Liver (tissue), 9 donors: ENCODE data around the gene DYNC1LI2. TPM values are rescaled to one million over a fixed set of nuclear protein-coding genes. Genes with fewer than 3 reads are reported as not detected.

Source experiments
- DNase-seq: peaks from one replicate; pipeline ENCODE4 v3.0.0-alpha.2; 2017; ENCODE audit warnings: low spot score
- H3K27ac ChIP-seq, 2 donors: one replicate each; pipeline ENCODE4 v1.7.0; 2013; ENCODE audit warnings: inconsistent platforms in 2 of 2, low read length in 2 of 2, control low read depth in 1 of 2, low read depth in 1 of 2, mild to moderate bottlenecking in 1 of 2
- H3K27me3 ChIP-seq, 4 donors: one replicate each; pipeline versions ENCODE4 v1.6.1 to v1.7.0; 2013; ENCODE audit warnings: low read length in 3 of 4, inconsistent platforms in 1 of 4, mild to moderate bottlenecking in 1 of 4, moderate library complexity in 1 of 4; ENCODE audit not compliant: control insufficient read depth in 4 of 4, insufficient read depth in 4 of 4
- H3K36me3 ChIP-seq, 4 donors: one replicate each; pipeline versions ENCODE4 v1.6.1 to v1.7.0; 2013; ENCODE audit warnings: low read length in 3 of 4, mild to moderate bottlenecking in 3 of 4, low read depth in 1 of 4, moderate library complexity in 1 of 4; ENCODE audit not compliant: control insufficient read depth in 4 of 4, insufficient read depth in 3 of 4
- H3K4me1 ChIP-seq, 4 donors: one replicate each; pipeline versions ENCODE4 v1.6.1 to v1.7.0; 2013; ENCODE audit warnings: low read length in 3 of 4, mild to moderate bottlenecking in 3 of 4, moderate library complexity in 1 of 4; ENCODE audit not compliant: control insufficient read depth in 4 of 4, insufficient read depth in 4 of 4
- H3K4me3 ChIP-seq, 3 donors: one replicate each; pipeline versions ENCODE4 v1.6.1 to v1.7.0; 2013; ENCODE audit warnings: low read length in 3 of 3, control low read depth in 1 of 3, low read depth in 1 of 3, mild to moderate bottlenecking in 1 of 3
- H3K9ac ChIP-seq, 2 donors: one replicate each; pipeline ENCODE4 v1.7.0; 2013; ENCODE audit warnings: low read length in 2 of 2, mild to moderate bottlenecking in 2 of 2, moderate library complexity in 2 of 2, control low read depth in 1 of 2, low read depth in 1 of 2
- H3K9me3 ChIP-seq, 4 donors: one replicate each; pipeline versions ENCODE4 v1.6.1 to v1.7.0; 2013; ENCODE audit warnings: low read length in 3 of 4; ENCODE audit not compliant: control insufficient read depth in 4 of 4
- EGR1 ChIP-seq, 2 donors: IDR thresholded peaks; 2 replicates each; pipeline ENCODE4 v1.6.1; 2016 to 2018; ENCODE audit warnings: antibody characterized with exemption in 2 of 2, low read depth in 2 of 2
- FOXA1 ChIP-seq: IDR thresholded peaks from 2 replicates; pipeline ENCODE4 v1.6.1; 2016; ENCODE audit warnings: antibody characterized with exemption
- FOXA2 ChIP-seq: IDR thresholded peaks from 2 replicates; pipeline ENCODE4 v1.6.1; 2016; ENCODE audit warnings: antibody characterized with exemption
- GABPA ChIP-seq, 2 donors: IDR thresholded peaks in 1 of 2; conservative IDR thresholded peaks in 1 of 2; 2 replicates each; pipeline ENCODE4 v1.6.1; 2016; ENCODE audit warnings: antibody characterized with exemption in 2 of 2, mild to moderate bottlenecking in 1 of 2, moderate library complexity in 1 of 2
- HNF4A ChIP-seq, 2 donors: conservative IDR thresholded peaks; 2 replicates each; pipeline ENCODE4 v1.6.1; 2016; ENCODE audit warnings: antibody characterized with exemption in 2 of 2, mild to moderate bottlenecking in 2 of 2
- HNF4G ChIP-seq: IDR thresholded peaks from 2 replicates; pipeline ENCODE4 v1.6.1; 2016; ENCODE audit warnings: antibody characterized with exemption
- JUND ChIP-seq, 2 donors: IDR thresholded peaks; 2 replicates each; pipeline ENCODE4 v1.6.1; 2016; ENCODE audit warnings: antibody characterized with exemption in 2 of 2
- NR2F2 ChIP-seq: IDR thresholded peaks from 2 replicates; pipeline ENCODE4 v1.6.1; 2016; ENCODE audit warnings: antibody characterized with exemption
- RAD21 ChIP-seq, 2 donors: IDR thresholded peaks; 2 replicates each; pipeline ENCODE4 v1.6.1; 2016; ENCODE audit warnings: antibody characterized with exemption in 2 of 2, mild to moderate bottlenecking in 2 of 2
- REST ChIP-seq: IDR thresholded peaks from 2 replicates; pipeline ENCODE4 v1.6.1; 2016; ENCODE audit warnings: antibody characterized with exemption, mild to moderate bottlenecking
- RXRA ChIP-seq, 2 donors: IDR thresholded peaks; 2 replicates each; pipeline ENCODE4 v1.6.1; 2017 to 2018; ENCODE audit warnings: antibody characterized with exemption in 2 of 2, mild to moderate bottlenecking in 1 of 2
- SP1 ChIP-seq: IDR thresholded peaks from 2 replicates; pipeline ENCODE4 v1.6.1; 2018; ENCODE audit warnings: antibody characterized with exemption, mild to moderate bottlenecking
- TAF1 ChIP-seq: conservative IDR thresholded peaks from 2 replicates; pipeline ENCODE4 v1.6.1; 2016; ENCODE audit warnings: antibody characterized with exemption, mild to moderate bottlenecking
- YY1 ChIP-seq: IDR thresholded peaks from 2 replicates; pipeline ENCODE4 v1.6.1; 2016; ENCODE audit warnings: antibody characterized with exemption, mild to moderate bottlenecking
- ZBTB33 ChIP-seq: IDR thresholded peaks from 2 replicates; pipeline ENCODE4 v1.6.1; 2016; ENCODE audit warnings: antibody characterized with exemption
- polyA plus RNA-seq, 2 donors: library from polyadenylated mRNA; stranded (reverse) in 1 of 2; unstranded in 1 of 2; fragments of 200-250 nt in 1 of 2; fragments of >200 nt in 1 of 2; fragmentation: Nextera tagmentation in 1 of 2; extraction: Ambion mirVana in 1 of 2; gene quantifications; one replicate each; pipeline versions ENCODE4 v1.2.1 to v1.2.3, GENCODE V29; 2013 to 2015
- total RNA-seq, 2 donors: library from RNA; depleted of rRNA; stranded (reverse); fragments of >200 nt; gene quantifications; one replicate each; pipeline ENCODE4 v1.2.3, GENCODE V29; 2014
- TF ChIP-seq, protein P1 (sequence below): IDR thresholded peaks from 2 replicates; pipeline ENCODE4 v1.6.1; 2016; ENCODE audit warnings: antibody characterized with exemption
- TF ChIP-seq, protein P2 (sequence below): fragments of 150-350 bp; IDR thresholded peaks from 2 replicates; pipeline ENCODE4 v1.5.1; 2017; ENCODE audit warnings: improper control_type of control experiment, low read depth, low read length; ENCODE audit not compliant: missing input control
- TF ChIP-seq, protein P3 (sequence below): IDR thresholded peaks from 2 replicates; pipeline ENCODE4 v1.6.1; 2016; ENCODE audit warnings: antibody characterized with exemption
- donor health status: healthy.
- donor health status: healthy.
- donor health status: healthy.
- donor health status: healthy.
- donor health status: healthy.

Gene DYNC1LI2
- total and polyA plus RNA-seq, 4 donors: 14.2 to 106 (median 35.1) TPM

DNA sequence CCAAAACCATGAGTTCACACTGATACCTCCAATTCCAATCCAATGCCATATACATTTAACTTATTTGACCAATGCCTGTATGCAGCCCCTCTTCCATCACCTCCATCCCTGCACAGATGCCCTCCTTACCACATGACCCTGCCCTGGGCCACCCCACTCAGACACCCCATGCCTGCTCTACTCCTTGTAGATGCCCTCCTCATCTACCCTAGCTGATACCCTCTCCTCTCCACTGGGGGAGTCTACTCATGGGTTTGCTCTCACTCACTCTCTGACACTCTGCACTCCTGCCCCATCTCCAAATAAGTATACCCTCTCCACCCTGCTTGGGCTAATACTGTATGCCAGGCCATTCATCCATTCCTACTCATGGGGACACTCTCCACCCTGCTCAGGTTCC is 38.9 kb downstream of the DYNC1LI2 start:
- no peak for DNase-seq
- H3K4me3 ChIP-seq: no peak overlapping the region
- H3K27me3 ChIP-seq: no peaks in the 10 kb centered on the region
- H3K4me1 ChIP-seq: no peaks in the 10 kb centered on the region
- H3K9ac ChIP-seq: no peak overlapping the region
- TF ChIP-seq GABPA (IDR thresholded peaks at IDR 0.05 in 1 of 2, conservative IDR thresholded peaks at IDR 0.05 in 1 of 2) (no peak), RXRA (IDR thresholded peaks at IDR 0.05) (no peak), FOXA2 (no peak), HNF4G (no peak), NR2F2 (no peak)
- H3K36me3 ChIP-seq: no peaks in the 10 kb centered on the region
- no peak overlapping the region for H3K27ac ChIP-seq
- H3K9me3 ChIP-seq: no peaks in the 10 kb centered on the region

DNA sequence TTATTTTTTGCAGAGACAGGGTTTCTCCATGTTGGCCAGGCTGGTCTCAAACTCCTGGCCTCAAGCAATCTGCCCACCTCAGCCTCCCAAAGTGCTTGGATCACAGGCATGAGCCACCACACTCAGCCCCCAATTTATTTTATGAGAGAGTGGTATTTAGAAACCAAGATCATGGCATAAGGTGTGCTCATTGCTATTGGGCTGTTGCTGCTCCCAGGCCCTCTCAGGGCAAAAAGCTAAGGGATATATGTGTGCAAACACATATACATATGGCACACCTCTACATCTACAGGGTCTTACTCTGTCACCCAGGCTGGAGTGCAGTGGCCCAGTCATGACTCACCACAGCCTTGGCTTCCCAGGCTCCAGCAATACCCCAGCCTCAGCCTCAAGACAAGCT is 39.8 kb downstream of the DYNC1LI2 start:
- no peak overlapping the region for H3K4me3 ChIP-seq
- TF ChIP-seq HNF4G (no peak), TAF1 (no peak), HNF4A (conservative IDR thresholded peaks at IDR 0.05) (no peak), YY1 (no peak), RXRA (IDR thresholded peaks at IDR 0.05) (no peak), NR2F2 (no peak), EGR1 (IDR thresholded peaks at IDR 0.05; ENCODE audit: low read depth in 2 of 2) (no peak), SP1 (no peak), ZBTB33 (no peak), REST (no peak), GABPA (IDR thresholded peaks at IDR 0.05 in 1 of 2, conservative IDR thresholded peaks at IDR 0.05 in 1 of 2) (no peak), FOXA1 (no peak), JUND (IDR thresholded peaks at IDR 0.05) (no peak), RAD21 (IDR thresholded peaks at IDR 0.05) (no peak), FOXA2 (no peak)
- TF ChIP-seq, protein P1, sequence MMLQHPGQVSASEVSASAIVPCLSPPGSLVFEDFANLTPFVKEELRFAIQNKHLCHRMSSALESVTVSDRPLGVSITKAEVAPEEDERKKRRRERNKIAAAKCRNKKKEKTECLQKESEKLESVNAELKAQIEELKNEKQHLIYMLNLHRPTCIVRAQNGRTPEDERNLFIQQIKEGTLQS: no peak
- TF ChIP-seq, protein P2, sequence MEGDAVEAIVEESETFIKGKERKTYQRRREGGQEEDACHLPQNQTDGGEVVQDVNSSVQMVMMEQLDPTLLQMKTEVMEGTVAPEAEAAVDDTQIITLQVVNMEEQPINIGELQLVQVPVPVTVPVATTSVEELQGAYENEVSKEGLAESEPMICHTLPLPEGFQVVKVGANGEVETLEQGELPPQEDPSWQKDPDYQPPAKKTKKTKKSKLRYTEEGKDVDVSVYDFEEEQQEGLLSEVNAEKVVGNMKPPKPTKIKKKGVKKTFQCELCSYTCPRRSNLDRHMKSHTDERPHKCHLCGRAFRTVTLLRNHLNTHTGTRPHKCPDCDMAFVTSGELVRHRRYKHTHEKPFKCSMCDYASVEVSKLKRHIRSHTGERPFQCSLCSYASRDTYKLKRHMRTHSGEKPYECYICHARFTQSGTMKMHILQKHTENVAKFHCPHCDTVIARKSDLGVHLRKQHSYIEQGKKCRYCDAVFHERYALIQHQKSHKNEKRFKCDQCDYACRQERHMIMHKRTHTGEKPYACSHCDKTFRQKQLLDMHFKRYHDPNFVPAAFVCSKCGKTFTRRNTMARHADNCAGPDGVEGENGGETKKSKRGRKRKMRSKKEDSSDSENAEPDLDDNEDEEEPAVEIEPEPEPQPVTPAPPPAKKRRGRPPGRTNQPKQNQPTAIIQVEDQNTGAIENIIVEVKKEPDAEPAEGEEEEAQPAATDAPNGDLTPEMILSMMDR: no peak
- TF ChIP-seq, protein P3, sequence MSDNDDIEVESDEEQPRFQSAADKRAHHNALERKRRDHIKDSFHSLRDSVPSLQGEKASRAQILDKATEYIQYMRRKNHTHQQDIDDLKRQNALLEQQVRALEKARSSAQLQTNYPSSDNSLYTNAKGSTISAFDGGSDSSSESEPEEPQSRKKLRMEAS: no peak
- H3K4me1 ChIP-seq: no peaks in the 10 kb centered on the region
- no peak overlapping the region for H3K9ac ChIP-seq
- H3K36me3 ChIP-seq: no peaks in the 10 kb centered on the region
- H3K27me3 ChIP-seq: no peaks in the 10 kb centered on the region
- no peak overlapping the region for H3K27ac ChIP-seq
- H3K9me3 ChIP-seq: no peaks in the 10 kb centered on the region
- no peak for DNase-seq
